OCI-LY1 (cell line): Measurements from ENCODE around the gene UBE2K.

Source experiments
- H2AFZ ChIP-seq: fragments of 200-600 bp; sonication (generic), shearing (Covaris generic); 2 replicates; pipeline ENCODE4 v1.6.0; 2014; ENCODE audit warnings: antibody characterized with exemption, mild to moderate bottlenecking, low read length
- H3F3A ChIP-seq: fragments of 200-600 bp; sonication (generic), shearing (Covaris generic); 2 replicates; pipeline ENCODE4 v1.6.0; 2014; ENCODE audit warnings: mild to moderate bottlenecking, antibody characterized with exemption, low read length, moderate library complexity; ENCODE audit not compliant: insufficient read depth
- H3K27ac ChIP-seq: fragments of 200-600 bp; sonication (generic); 2 replicates; pipeline ENCODE4 v1.5.1; 2014; ENCODE audit warnings: low read length, mixed run types, mild to moderate bottlenecking, low read depth; ENCODE audit not compliant: poor library complexity, severe bottlenecking
- H3K27me3 ChIP-seq: fragments of 200-600 bp; sonication (generic); 2 replicates; pipeline ENCODE4 v1.6.0; 2014; ENCODE audit warnings: antibody characterized with exemption, mild to moderate bottlenecking, low read length, moderate library complexity; ENCODE audit not compliant: insufficient read depth
- H3K36me3 ChIP-seq: fragments of 200-600 bp; sonication (generic); 2 replicates; pipeline ENCODE4 v1.6.1; 2014; ENCODE audit warnings: mild to moderate bottlenecking, antibody characterized with exemption, low read length, moderate library complexity, mixed read lengths; ENCODE audit not compliant: insufficient read depth
- H3K4me1 ChIP-seq: fragments of 200-600 bp; sonication (generic); 2 replicates; pipeline ENCODE4 v1.5.1; 2014; ENCODE audit warnings: mild to moderate bottlenecking, low read length, moderate library complexity; ENCODE audit not compliant: insufficient read depth, severe bottlenecking
- H3K4me2 ChIP-seq: fragments of 200-600 bp; sonication (generic), shearing (Covaris generic); 2 replicates; pipeline ENCODE4 v1.6.1; 2014; ENCODE audit warnings: low read length
- H3K4me3 ChIP-seq: fragments of 200-600 bp; sonication (generic); 2 replicates; pipeline ENCODE4 v1.5.1; 2014; ENCODE audit warnings: low read length, low read depth, mild to moderate bottlenecking, mixed read lengths; ENCODE audit not compliant: poor library complexity, severe bottlenecking
- H3K79me2 ChIP-seq: fragments of 200-600 bp; shearing (Covaris generic); 2 replicates; pipeline ENCODE4 v1.6.1; 2016; ENCODE audit warnings: mixed run types, low read length, mixed read lengths; ENCODE audit not compliant: insufficient read depth
- H3K9ac ChIP-seq: fragments of 200-600 bp; sonication (generic), shearing (Covaris generic); 2 replicates; pipeline ENCODE4 v1.6.1; 2014; ENCODE audit warnings: mild to moderate bottlenecking, low read length, mixed read lengths
- H3K9me2 ChIP-seq: fragments of 200-600 bp; sonication (generic), shearing (Covaris generic); 2 replicates; pipeline ENCODE4 v1.6.1; 2014; ENCODE audit warnings: low read depth, mild to moderate bottlenecking, low read length, mixed read lengths
- H3K9me3 ChIP-seq: fragments of 200-600 bp; shearing (Covaris generic); 2 replicates; pipeline ENCODE4 v1.6.1; 2014; ENCODE audit warnings: low read length, mixed read lengths
- H4K20me1 ChIP-seq: fragments of 200-600 bp; sonication (generic), shearing (Covaris generic); 2 replicates; pipeline ENCODE4 v1.6.0; 2016; ENCODE audit warnings: mild to moderate bottlenecking, low read length; ENCODE audit not compliant: insufficient read depth
- EZH2 ChIP-seq: fragments of 200-600 bp; sonication (generic), shearing (Covaris generic); IDR thresholded peaks from 2 replicates; pipeline ENCODE4 v1.8.0; 2017; ENCODE audit warnings: borderline replicate concordance, mixed run types, mild to moderate bottlenecking, antibody characterized with exemption, low read length, moderate library complexity, mixed read lengths
- TF ChIP-seq, protein P1 (sequence below): fragments of 200-600 bp; sonication (generic), shearing (Covaris generic); IDR thresholded peaks from 2 replicates; pipeline ENCODE4 v1.5.1; 2017; ENCODE audit warnings: mild to moderate bottlenecking, antibody characterized with exemption, low read length, moderate library complexity, mixed read lengths

Gene UBE2K

DNA sequence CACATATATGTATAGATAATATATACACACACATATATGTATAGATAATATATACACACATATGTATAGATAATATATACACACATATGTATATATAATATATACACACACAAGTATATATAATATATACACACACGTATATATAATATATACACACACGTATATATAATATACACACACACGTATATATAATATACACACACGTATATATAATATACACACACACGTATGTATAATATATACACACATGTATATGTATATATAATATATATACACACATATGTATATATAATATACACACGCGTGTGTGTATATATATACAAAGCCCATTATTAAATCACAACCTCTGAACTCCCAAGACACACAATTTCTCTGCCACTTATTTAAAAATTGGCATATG is 8.0 kb upstream of the UBE2K start:
- Histone ChIP-seq H3K9ac (no peak overlapping the region), H3K27ac (no peak overlapping the region), H3K4me2 (no peak overlapping the region), H3K36me3 (no peaks in the 10 kb centered on the region), H2AFZ (no peak overlapping the region), H3K4me1 (no peaks in the 10 kb centered on the region), H3K9me3 (no peaks in the 10 kb centered on the region), H3K27me3 (no peaks in the 10 kb centered on the region), H4K20me1 (no peaks in the 10 kb centered on the region), H3K9me2 (no peaks in the 10 kb centered on the region), H3F3A (no peaks in the 10 kb centered on the region), H3K79me2 (no peaks in the 10 kb centered on the region), H3K4me3 (no peak overlapping the region)
- TF ChIP-seq EZH2 = no peak
- TF ChIP-seq, protein P1, sequence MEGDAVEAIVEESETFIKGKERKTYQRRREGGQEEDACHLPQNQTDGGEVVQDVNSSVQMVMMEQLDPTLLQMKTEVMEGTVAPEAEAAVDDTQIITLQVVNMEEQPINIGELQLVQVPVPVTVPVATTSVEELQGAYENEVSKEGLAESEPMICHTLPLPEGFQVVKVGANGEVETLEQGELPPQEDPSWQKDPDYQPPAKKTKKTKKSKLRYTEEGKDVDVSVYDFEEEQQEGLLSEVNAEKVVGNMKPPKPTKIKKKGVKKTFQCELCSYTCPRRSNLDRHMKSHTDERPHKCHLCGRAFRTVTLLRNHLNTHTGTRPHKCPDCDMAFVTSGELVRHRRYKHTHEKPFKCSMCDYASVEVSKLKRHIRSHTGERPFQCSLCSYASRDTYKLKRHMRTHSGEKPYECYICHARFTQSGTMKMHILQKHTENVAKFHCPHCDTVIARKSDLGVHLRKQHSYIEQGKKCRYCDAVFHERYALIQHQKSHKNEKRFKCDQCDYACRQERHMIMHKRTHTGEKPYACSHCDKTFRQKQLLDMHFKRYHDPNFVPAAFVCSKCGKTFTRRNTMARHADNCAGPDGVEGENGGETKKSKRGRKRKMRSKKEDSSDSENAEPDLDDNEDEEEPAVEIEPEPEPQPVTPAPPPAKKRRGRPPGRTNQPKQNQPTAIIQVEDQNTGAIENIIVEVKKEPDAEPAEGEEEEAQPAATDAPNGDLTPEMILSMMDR = no peak

DNA sequence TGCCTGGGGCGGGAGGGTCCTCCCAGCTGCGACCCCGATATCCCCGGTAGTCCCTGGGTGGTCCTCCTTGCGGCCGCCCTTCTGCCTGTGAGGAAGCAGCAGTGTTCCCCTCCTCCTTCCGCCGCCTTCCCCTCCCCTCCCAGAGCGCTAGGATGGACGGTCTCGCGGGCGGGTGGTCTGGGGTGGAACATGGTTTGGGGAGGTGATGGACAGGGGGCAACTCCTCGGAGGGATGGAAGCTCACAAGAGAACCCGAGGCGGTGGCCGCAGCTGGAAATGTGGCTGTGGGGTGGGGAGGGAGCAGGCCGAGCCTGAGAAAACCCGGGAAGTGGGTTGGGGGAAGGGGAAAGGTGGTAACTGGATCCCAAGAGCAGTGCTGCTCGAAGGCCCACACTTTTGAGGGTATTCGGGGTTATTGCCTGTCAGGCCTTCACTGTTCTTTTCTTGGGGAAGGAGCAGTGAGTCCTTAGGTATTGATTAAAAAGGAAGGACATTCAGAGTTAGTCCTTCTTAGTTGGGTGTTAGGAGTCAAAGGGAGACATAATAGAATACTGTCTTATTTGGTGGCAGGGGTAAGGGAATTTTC is 581 bp downstream of the UBE2K start:
- Histone ChIP-seq H3K9me3 (no peaks in the 10 kb centered on the region), H2AFZ (no peak overlapping the region), H3K79me2 (peaks cover 55% of the 10 kb centered on the region), H4K20me1 (peaks cover 6% of the 10 kb centered on the region; the same call in 1 of the 2 replicates), H3K4me2 (peak overlapping the region; percentile 82), H3K4me3 (peak overlapping the region; percentile 88), H3K9me2 (no peaks in the 10 kb centered on the region), H3K27ac (peak overlapping the region; percentile 90), H3K36me3 (peaks cover 20% of the 10 kb centered on the region), H3K9ac (peak overlapping the region; percentile 95), H3K4me1 (peaks cover 39% of the 10 kb centered on the region), H3K27me3 (no peaks in the 10 kb centered on the region), H3F3A (peaks cover 5% of the 10 kb centered on the region; the same call in 1 of the 2 replicates)
- no peak for TF ChIP-seq EZH2
- TF ChIP-seq, protein P1 = no peak

DNA sequence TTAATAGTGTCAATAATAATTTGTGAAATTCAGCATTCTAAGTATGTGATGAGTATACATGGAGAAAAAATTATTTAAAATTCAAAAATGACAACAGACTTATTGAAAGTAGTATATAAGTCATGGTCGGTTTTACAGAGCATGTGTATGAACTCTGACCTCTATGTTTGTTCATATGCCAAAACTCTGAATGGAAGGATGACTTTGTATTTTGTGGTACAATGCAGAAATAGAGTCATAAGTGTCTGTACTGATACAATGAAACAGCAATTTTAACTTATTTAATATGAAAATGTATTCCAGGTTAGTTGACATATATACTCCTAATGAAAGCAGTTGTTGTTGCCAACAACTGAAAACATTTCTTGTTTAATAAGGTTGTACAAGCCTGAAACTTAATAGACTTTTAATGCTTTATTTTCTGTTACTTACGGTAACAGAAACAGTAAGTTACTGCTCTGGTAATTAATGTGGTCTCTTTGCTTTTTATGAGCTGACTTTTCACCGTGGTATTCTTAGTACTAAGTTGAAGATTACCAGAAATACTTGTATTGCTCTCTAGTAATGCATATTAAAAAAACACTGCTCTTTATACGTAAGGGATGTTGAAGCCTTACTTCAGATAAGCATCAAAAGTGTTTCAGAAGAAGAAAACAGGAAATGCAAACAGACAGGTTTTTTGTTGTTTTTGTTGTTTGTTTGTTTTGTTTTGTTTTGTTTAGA is 1.9 kb downstream of the UBE2K start:
- H3K79me2 ChIP-seq = peaks cover 68% of the 10 kb centered on the region
- peak overlapping the region; percentile 82 for H3K4me2 ChIP-seq
- H3F3A ChIP-seq = peaks cover 5% of the 10 kb centered on the region; the same call in 1 of the 2 replicates
- H3K4me1 ChIP-seq = peaks cover 39% of the 10 kb centered on the region
- TF ChIP-seq, protein P1 = no peak
- no peak for TF ChIP-seq EZH2
- no peaks in the 10 kb centered on the region for H3K9me2 ChIP-seq
- peaks cover 26% of the 10 kb centered on the region for H3K36me3 ChIP-seq
- peak overlapping the region; percentile 35 for H3K27ac ChIP-seq
- no peaks in the 10 kb centered on the region for H3K9me3 ChIP-seq
- H4K20me1 ChIP-seq = peaks cover 6% of the 10 kb centered on the region; the same call in 1 of the 2 replicates
- H3K9ac ChIP-seq = peak overlapping the region; percentile 95
- H2AFZ ChIP-seq = no peak overlapping the region
- H3K4me3 ChIP-seq = peak overlapping the region; percentile 88
- no peaks in the 10 kb centered on the region for H3K27me3 ChIP-seq
